Endothelial cell (in vitro differentiated cells): ENCODE data around the gene ARHGAP15. TPM values are rescaled to one million over a fixed set of nuclear protein-coding genes. Genes with fewer than 3 reads are reported as not detected.

Source experiments
- DNase-seq: peaks from one replicate; pipeline ENCODE4 v3.0.0; 2021; ENCODE audit warnings: low spot score
- H3K27ac Mint-ChIP-seq: one replicate; pipeline ENCODE4 v1.8.0; 2021; ENCODE audit warnings: mixed read lengths, inconsistent platforms; ENCODE audit not compliant: unreplicated experiment
- H3K27me3 Mint-ChIP-seq: one replicate; pipeline ENCODE4 v1.8.0; 2021; ENCODE audit warnings: mild to moderate bottlenecking, moderate library complexity, mixed read lengths, inconsistent platforms; ENCODE audit not compliant: unreplicated experiment
- H3K36me3 Mint-ChIP-seq: one replicate; pipeline ENCODE4 v1.8.0; 2021; ENCODE audit warnings: mild to moderate bottlenecking, low read depth, mixed read lengths, inconsistent platforms; ENCODE audit not compliant: unreplicated experiment
- H3K4me1 Mint-ChIP-seq: one replicate; pipeline ENCODE4 v1.8.0; 2021; ENCODE audit warnings: mild to moderate bottlenecking, mixed read lengths, inconsistent platforms; ENCODE audit not compliant: unreplicated experiment
- H3K4me3 Mint-ChIP-seq: one replicate; pipeline ENCODE4 v1.8.0; 2021; ENCODE audit warnings: mild to moderate bottlenecking, mixed read lengths, inconsistent platforms; ENCODE audit not compliant: unreplicated experiment
- H3K9me3 Mint-ChIP-seq: one replicate; pipeline ENCODE4 v1.8.0; 2021; ENCODE audit warnings: mixed read lengths, inconsistent platforms; ENCODE audit not compliant: unreplicated experiment
- total RNA-seq: library from RNA; stranded (reverse); fragmentation: NEBNext Ultra II Directional; extraction: Animal tissue kit (Norgen Biotek cat#: 25700); gene quantifications from one replicate; pipeline ENCODE4 v1.2.1, GENCODE V29; 2021; ENCODE audit not compliant: unreplicated experiment
- TF ChIP-seq, protein P1 (sequence below): fragments of 200-600 bp; sonication (generic); IDR thresholded peaks from one replicate; pipeline ENCODE4 v1.5.0; 2021; ENCODE audit warnings: antibody characterized with exemption; ENCODE audit not compliant: unreplicated experiment

The ARHGAP15 gene
- total RNA-seq, 1 donor from 2014 or later = not detected

- Mint-ChIP-seq H3K27me3 (no peaks in the 10 kb centered on the region), H3K36me3 (no peaks in the 10 kb centered on the region), H3K9me3 (no peaks in the 10 kb centered on the region), H3K4me3 (no peak overlapping the region), H3K27ac (no peak overlapping the region), H3K4me1 (no peaks in the 10 kb centered on the region)
- TF ChIP-seq, protein P1, sequence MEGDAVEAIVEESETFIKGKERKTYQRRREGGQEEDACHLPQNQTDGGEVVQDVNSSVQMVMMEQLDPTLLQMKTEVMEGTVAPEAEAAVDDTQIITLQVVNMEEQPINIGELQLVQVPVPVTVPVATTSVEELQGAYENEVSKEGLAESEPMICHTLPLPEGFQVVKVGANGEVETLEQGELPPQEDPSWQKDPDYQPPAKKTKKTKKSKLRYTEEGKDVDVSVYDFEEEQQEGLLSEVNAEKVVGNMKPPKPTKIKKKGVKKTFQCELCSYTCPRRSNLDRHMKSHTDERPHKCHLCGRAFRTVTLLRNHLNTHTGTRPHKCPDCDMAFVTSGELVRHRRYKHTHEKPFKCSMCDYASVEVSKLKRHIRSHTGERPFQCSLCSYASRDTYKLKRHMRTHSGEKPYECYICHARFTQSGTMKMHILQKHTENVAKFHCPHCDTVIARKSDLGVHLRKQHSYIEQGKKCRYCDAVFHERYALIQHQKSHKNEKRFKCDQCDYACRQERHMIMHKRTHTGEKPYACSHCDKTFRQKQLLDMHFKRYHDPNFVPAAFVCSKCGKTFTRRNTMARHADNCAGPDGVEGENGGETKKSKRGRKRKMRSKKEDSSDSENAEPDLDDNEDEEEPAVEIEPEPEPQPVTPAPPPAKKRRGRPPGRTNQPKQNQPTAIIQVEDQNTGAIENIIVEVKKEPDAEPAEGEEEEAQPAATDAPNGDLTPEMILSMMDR = no peak
- no peak for DNase-seq
Observed at GRCh38 chr2:143248631-143249030, 119.4 kb downstream of the ARHGAP15 start.

- Mint-ChIP-seq H3K27ac (no peak overlapping the region), H3K27me3 (no peaks in the 10 kb centered on the region), H3K36me3 (no peaks in the 10 kb centered on the region), H3K4me1 (no peaks in the 10 kb centered on the region), H3K9me3 (no peaks in the 10 kb centered on the region), H3K4me3 (no peak overlapping the region)
- DNase-seq = no peak
- TF ChIP-seq, protein P1 = no peak
Observed at GRCh38 chr2:143251681-143252080, 122.5 kb downstream of the ARHGAP15 start.

GRCh38 chr2:143252138-143252907 is 123.1 kb downstream of the ARHGAP15 start:
- H3K36me3 Mint-ChIP-seq = no peaks in the 10 kb centered on the region
- no peak overlapping the region for H3K27ac Mint-ChIP-seq
- DNase-seq = no peak

GRCh38 chr2:143254110-143254509 is 124.9 kb downstream of the ARHGAP15 start:
- no peaks in the 10 kb centered on the region for H3K27me3 Mint-ChIP-seq
- TF ChIP-seq, protein P1 = no peak
- no peaks in the 10 kb centered on the region for H3K9me3 Mint-ChIP-seq
- peaks cover 10% of the 10 kb centered on the region for H3K4me1 Mint-ChIP-seq
- H3K27ac Mint-ChIP-seq = no peak overlapping the region
- H3K4me3 Mint-ChIP-seq = no peak overlapping the region
- no peaks in the 10 kb centered on the region for H3K36me3 Mint-ChIP-seq
- DNase-seq = no peak

More at GRCh38 chr2:143252138-143252907, 123.1 kb downstream of the ARHGAP15 start:
- TF ChIP-seq, protein P1 = no peak
- Mint-ChIP-seq H3K27me3 (no peaks in the 10 kb centered on the region), H3K4me3 (no peak overlapping the region), H3K4me1 (no peaks in the 10 kb centered on the region), H3K9me3 (no peaks in the 10 kb centered on the region)

- no peak overlapping the region for H3K4me3 Mint-ChIP-seq
- H3K36me3 Mint-ChIP-seq = no peaks in the 10 kb centered on the region
- H3K9me3 Mint-ChIP-seq = no peaks in the 10 kb centered on the region
- DNase-seq = no peak
- TF ChIP-seq, protein P1 = no peak
- H3K27ac Mint-ChIP-seq = no peak overlapping the region
- H3K27me3 Mint-ChIP-seq = no peaks in the 10 kb centered on the region
- peaks cover 14% of the 10 kb centered on the region for H3K4me1 Mint-ChIP-seq
Observed at GRCh38 chr2:143255086-143255485, 125.9 kb downstream of the ARHGAP15 start.
